PC-9 (cell line): ENCODE measurements around the gene NOTCH3.

Source experiments
- CTCF ChIP-seq: fragments of 200-600 bp; sonication (generic); conservative IDR thresholded peaks from 2 replicates; pipeline ENCODE4 v1.6.1; 2017; ENCODE audit warnings: mixed run types, antibody characterized with exemption, mild to moderate bottlenecking, moderate library complexity
- EZH2 ChIP-seq: fragments of 200-600 bp; sonication (generic); IDR thresholded peaks from 2 replicates; pipeline ENCODE4 v1.8.0; 2017; ENCODE audit warnings: antibody characterized with exemption, low read depth

GRCh38 chr19:15194938-15195337 is 5.9 kb downstream of the NOTCH3 start:
- TF ChIP-seq CTCF = no peak
- TF ChIP-seq EZH2 = no peak
